ENCODE results near the gene CHSY1.

- TF ChIP-seq EZH2 (IDR thresholded peaks at IDR 0.05; ENCODE audit: insufficient read depth, poor library complexity, severe bottlenecking) (no peak), EZH2phosphoT487 (IDR thresholded peaks at IDR 0.05; ENCODE audit: insufficient read depth, low read depth) (no peak)
Measured at GRCh38 chr15:101221902-101222301, 29.9 kb downstream of the CHSY1 start.

Measured in GM23248 (cell line).